ENCODE measurements around the gene ITPKB. TPM values are rescaled to one million over a fixed set of nuclear protein-coding genes. Genes with fewer than 3 reads are reported as not detected.
"Not testable (repeated sequence)": the region's sequence is repeated elsewhere in the genome, so short reads cannot be mapped to it uniquely, and the experiment has no call there.

Gene ITPKB
- total RNA-seq, 1 donor from 2014 or later = 3.9 TPM

- no peak for DNase-seq
These were observed 136.7 kb downstream of the ITPKB start for GRCh38 chr1:226602186-226603021.

- DNase-seq = no peak
These were observed 137.6 kb downstream of the ITPKB start for GRCh38 chr1:226601456-226601855.

DNA sequence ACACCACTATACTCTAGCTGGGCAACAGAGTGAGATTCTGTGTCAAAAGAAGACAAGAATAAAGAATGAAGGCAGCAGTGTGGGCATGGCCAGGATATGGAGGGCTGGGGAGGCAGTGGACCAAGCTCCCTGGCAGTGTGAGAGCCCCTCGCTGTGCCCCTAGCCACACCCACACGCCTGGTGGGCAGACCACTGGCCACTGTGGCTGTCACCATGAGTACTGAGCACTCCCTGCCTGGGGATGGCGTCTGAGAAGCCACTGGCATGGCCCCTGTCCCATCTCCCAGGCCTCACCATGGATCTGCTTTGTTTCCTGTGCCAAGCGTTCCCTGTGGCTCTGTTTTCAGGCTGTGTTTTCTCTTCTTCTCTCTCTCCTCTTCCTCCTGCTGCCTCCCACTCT lies 138.8 kb downstream of the ITPKB start:
- no peak for DNase-seq

- DNase-seq = no peak
These were observed 139.3 kb downstream of the ITPKB start for GRCh38 chr1:226599636-226600238.

GRCh38 chr1:226598955-226599354 lies 140.1 kb downstream of the ITPKB start:
- not testable (repeated sequence) for DNase-seq

- no peak for DNase-seq
These were observed 140.6 kb downstream of the ITPKB start for GRCh38 chr1:226598455-226598849.

GRCh38 chr1:226597616-226598454 lies 141.2 kb downstream of the ITPKB start:
- no peak for DNase-seq

DNA sequence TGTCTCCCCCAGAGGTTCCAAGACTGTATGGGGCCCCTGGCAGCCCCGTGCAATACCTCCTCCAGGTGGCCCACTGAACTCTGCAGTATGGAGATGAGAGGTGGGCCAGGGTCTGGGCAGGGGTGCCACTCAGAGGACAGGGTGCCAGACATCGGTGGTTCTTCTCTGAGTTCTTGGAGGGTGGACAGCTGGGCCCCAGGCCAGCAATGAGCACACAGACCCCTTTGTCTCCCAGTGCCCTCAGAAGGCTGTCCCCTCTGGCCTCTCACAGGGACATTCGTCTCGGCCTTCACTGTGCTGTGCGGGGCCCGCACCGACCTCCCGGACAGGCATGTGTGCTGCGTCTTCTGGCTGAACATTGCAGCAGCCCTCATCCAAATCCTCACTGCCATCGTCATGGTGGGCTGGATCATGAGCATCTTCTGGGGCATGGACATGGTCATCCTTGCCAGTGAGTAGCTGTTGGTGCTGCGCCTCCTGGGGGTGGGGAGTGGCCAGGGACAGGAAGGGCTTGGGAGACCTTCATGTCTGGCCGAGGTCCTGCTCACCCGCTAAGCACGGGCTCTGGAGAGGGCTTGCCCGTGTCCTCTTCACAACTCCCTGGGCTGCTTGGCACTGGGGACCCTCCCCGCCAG lies 142.4 kb downstream of the ITPKB start:
- DNase-seq = no peak

DNA sequence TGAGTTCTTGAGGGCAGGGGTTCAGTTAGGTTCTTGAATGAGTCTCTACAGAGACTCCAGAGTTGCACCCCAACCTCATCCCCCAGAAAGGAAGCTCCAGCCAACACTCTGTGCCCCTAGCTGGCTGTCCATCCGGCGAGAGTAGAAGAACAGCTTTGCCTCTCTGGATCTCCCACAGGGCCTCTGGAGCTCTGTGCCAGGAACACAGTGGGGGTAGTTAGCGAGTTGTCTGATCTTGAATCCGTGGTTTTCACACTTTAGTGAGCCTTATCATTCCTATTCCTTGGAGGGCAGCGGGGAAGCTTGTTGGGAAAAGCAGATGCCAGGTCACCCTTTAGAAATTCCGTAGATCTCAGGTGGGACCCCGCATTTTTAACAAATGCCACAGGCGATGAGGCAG lies 145.5 kb downstream of the ITPKB start:
- DNase-seq = no peak

DNA sequence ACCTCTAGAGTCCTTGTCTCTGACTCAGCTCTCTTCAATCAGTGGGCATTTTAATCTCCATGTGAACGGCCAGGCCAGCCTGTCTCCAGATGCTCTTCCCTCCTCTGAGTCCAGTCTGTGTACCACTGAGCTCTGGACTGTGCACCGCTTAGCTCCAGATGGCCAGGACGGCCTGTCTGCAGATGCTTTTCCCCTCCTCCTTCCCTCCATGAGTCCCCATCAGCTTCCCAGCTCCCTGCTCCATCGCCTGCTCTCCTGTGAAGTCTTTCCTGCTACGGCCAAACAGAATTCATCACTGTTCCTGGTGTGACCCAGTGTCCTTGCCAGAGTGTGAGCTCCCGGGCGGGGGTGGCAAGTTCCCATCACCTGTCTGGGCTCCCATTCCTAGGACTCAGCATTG lies 148.5 kb downstream of the ITPKB start:
- DNase-seq = no peak

- no peak for DNase-seq
These were observed 149.9 kb downstream of the ITPKB start for GRCh38 chr1:226589008-226589733.

- DNase-seq = no peak
These were observed 150.6 kb downstream of the ITPKB start for GRCh38 chr1:226588484-226588883.

DNA sequence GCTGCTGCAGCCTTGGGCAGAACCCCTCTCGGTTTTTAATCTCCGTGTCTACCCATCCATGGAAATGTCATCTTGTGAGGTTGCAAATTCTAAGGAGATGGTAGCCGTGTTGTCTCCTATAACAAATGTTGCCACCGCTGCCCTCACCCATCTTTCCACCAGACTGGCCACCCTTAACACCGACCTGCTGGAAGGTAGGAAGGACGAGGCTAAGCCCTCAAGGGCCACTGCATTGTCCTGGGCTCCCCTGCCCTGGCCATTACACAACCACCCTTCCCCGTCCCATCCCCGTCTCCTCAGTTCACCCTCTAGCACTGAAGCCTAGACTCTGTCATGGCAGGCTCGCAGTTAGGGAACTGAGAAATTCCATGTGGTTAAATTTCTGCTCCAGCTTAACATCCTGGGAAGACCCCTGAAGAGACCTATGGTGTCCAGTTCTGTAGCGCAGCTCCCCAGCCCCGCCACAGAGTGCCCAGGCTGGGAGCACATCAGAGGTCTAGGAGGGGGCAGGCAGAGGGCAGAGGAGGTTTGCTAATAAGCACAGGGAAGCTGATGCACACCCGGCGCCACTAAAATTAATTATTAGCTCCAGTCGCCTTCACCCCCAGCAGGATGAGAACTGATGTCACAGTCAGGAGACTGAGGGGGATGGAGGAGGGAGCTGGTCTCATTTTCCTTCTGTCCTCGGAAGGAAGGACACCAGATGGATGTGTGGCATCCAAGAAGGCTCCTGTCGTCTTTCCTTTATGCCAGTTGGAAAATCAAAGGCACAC lies 152.2 kb downstream of the ITPKB start:
- DNase-seq = no peak

- DNase-seq = no peak
These were observed 153.0 kb downstream of the ITPKB start for GRCh38 chr1:226586116-226586515.

- no peak for DNase-seq
These were observed 154.9 kb downstream of the ITPKB start for GRCh38 chr1:226584164-226584563.

DNA sequence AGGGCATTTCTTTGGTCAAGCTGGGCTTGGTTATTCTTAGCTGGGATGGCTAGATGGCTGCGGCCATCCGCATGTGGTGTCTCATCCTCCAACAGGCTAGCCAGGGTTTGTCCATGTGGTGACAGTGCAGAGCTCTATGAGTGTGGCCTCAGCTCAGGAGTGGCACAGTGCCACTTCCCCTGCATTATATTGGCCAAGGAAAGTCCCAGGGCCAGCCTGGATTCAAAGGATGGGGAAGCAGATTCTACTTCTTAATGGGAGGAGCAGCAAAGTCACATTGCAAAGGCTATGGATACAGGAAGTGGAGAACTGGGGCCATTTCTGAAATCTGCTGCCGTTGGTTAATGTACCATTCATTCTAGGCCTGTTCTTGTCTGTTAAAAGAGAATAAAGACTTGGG lies 156.1 kb downstream of the ITPKB start:
- no peak for DNase-seq

Small RNA genes lying within 50 kb of the gene (small RNA-seq; reads per million reads assigned to genes)
- 0.09 reads per million for gene RPS27P5

Other genes with a start within 250 kb of the ITPKB start
- 24.3 TPM for gene STUM, start 190.5 kb downstream of the ITPKB start, total RNA-seq
- 28.2 TPM for gene PSEN2, start 131.3 kb upstream of the ITPKB start, total RNA-seq
- gene COQ8A, start 201.0 kb upstream of the ITPKB start, total RNA-seq = 18.2 TPM

All from occipital lobe (tissue), 3 donors.